Pulmonary artery endothelial cell (primary cell): ENCODE data around the gene PRKN. TPM values are rescaled to one million over a fixed set of nuclear protein-coding genes. Genes with fewer than 3 reads are reported as not detected.
"Not testable (repeated sequence)": the region's sequence is repeated elsewhere in the genome, so short reads cannot be mapped to it uniquely, and the experiment has no call there.

Source experiments
- DNase-seq: peaks from one replicate; pipeline ENCODE4 v3.0.0-alpha.2; 2011; ENCODE audit warnings: low read depth, low spot score
- total RNA-seq: library from RNA; depleted of rRNA; stranded (reverse); fragments of >200 nt; gene quantifications from 2 replicates; pipeline ENCODE4 v1.2.3, GENCODE V29; 2014

Gene PRKN
- total RNA-seq, 1 donor from 2014 or later = 0.59 TPM

- DNase-seq = no peak
These were observed 1205.3 kb downstream of the PRKN start for GRCh38 chr6:161522276-161522675.

GRCh38 chr6:161511447-161512095 lies 1216.0 kb downstream of the PRKN start:
- no peak for DNase-seq

- no peak for DNase-seq
These were observed 1219.2 kb downstream of the PRKN start for GRCh38 chr6:161508341-161508740.

- DNase-seq = no peak
These were observed 1220.2 kb downstream of the PRKN start for GRCh38 chr6:161507375-161507774.

GRCh38 chr6:161503570-161503969 lies 1224.0 kb downstream of the PRKN start:
- no peak for DNase-seq

GRCh38 chr6:161498881-161499280 lies 1228.7 kb downstream of the PRKN start:
- no peak for DNase-seq

- no peak for DNase-seq
These were observed 1229.2 kb downstream of the PRKN start for GRCh38 chr6:161498359-161498758.

- DNase-seq = no peak
These were observed 1230.6 kb downstream of the PRKN start for GRCh38 chr6:161496941-161497340.

- DNase-seq = not testable (repeated sequence)
These were observed 1231.3 kb downstream of the PRKN start for GRCh38 chr6:161496271-161496670.

- DNase-seq = no peak
These were observed 1233.0 kb downstream of the PRKN start for GRCh38 chr6:161494566-161494965.

GRCh38 chr6:161493576-161494118 lies 1233.9 kb downstream of the PRKN start:
- DNase-seq = no peak

GRCh38 chr6:161489626-161490306 lies 1237.8 kb downstream of the PRKN start:
- DNase-seq = no peak

GRCh38 chr6:161487694-161488093 lies 1239.9 kb downstream of the PRKN start:
- DNase-seq = no peak

- DNase-seq = no peak
These were observed 1240.4 kb downstream of the PRKN start for GRCh38 chr6:161487217-161487531.

- no peak for DNase-seq
These were observed 1241.0 kb downstream of the PRKN start for GRCh38 chr6:161486361-161487216.

GRCh38 chr6:161482517-161482858 lies 1245.1 kb downstream of the PRKN start:
- DNase-seq = no peak

- no peak for DNase-seq
These were observed 1245.6 kb downstream of the PRKN start for GRCh38 chr6:161481786-161482516.

GRCh38 chr6:161480421-161481155 lies 1247.0 kb downstream of the PRKN start:
- no peak for DNase-seq

GRCh38 chr6:161479376-161479775 lies 1248.2 kb downstream of the PRKN start:
- no peak for DNase-seq

GRCh38 chr6:161477876-161478425 lies 1249.6 kb downstream of the PRKN start:
- DNase-seq = no peak

- DNase-seq = no peak
These were observed 1250.9 kb downstream of the PRKN start for GRCh38 chr6:161476711-161477110.
